D341Med (cell line): ENCODE results near the gene UHRF1.
"Not testable (repeated sequence)": the region's sequence is repeated elsewhere in the genome, so short reads cannot be mapped to it uniquely, and the experiment has no call there.

ENCODE experiments used
- DNase-seq: peaks from one replicate; pipeline ENCODE4 v3.0.0; 2012; ENCODE audit warnings: low spot score

UHRF1 gene

DNA sequence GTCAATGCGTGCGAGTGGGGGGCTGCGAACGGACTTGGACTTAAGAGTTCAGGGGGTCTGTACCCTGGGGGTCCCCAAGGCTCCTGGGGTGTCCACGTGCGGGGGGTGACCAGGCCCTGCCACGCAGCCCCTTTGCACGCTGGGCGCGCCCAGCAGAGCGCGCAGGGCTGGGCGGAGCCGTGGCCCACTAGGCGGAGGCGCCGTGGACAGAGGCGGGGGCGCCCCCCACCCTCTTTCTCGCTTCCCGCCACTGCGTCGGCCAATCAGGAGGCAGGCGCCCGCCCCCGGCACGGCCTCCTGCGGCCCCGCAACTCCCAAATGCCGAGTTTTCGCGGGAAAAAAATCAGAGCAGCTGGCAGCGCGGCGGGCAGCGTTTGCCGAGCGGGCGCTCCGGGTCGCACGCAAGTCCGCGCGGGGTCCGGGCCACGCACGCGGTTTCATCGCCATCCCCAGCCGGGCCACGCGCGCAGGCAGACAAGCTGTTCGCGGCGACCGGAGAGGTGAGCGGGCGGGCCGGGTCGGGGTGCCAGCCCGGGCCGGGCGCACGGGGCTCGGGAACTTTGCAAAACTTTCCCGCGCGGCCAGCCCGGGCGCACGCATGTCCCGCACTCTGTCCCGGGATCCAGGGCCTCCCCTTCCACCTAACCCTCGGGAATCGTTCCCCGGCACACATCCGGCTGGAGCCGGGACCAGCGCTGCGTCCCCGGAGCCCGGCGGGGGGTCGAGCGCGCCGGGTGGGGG lies at the start of gene UHRF1:
Gene UHRF1 (plus strand): TSS at position 346 of the 741 bp plus-strand sequence. CDS start 1,385 bp downstream, outside the sequence.
- DNase-seq: peak; percentile 92

DNA sequence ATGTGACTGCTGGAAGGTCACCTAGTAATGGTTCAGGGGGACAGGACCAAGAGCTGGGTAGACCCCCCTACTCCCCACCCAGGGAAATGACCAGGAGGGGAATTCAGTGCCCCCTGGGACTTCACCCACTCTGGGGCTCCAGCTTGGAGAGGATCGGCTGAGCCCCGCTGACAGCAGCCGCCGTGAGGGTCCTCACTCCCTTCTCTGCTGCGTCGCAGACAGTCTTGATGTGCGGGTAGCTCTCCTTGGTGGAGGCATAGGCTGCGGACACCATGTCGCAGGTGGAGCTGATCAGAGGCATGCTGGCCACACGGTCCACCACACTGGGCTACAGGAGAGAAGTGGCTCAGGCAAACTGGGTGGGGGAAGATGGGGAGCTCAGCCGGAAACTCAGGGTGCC lies 49.6 kb upstream of the UHRF1 start:
- no peak for DNase-seq

DNA sequence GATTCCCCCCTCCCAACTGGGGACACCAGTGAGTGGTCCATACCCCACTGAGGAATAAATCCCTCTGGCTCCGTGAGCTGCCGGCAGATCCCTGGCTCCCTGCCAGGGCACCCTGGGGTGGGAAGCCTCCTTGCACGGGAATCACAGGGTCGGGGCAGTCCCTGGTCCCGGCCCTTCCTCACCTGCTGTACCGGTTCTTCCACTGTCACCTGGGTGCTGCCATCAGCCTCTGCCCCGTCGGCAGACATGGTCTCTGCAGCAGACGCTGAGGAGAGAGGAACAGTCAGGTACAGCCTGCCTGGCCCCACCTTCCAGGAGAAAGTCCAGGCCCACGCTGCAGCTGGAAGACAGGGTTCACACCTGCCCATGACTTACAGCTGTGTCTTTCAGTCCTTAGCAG lies 48.2 kb upstream of the UHRF1 start:
- peak; percentile 54 for DNase-seq

DNA sequence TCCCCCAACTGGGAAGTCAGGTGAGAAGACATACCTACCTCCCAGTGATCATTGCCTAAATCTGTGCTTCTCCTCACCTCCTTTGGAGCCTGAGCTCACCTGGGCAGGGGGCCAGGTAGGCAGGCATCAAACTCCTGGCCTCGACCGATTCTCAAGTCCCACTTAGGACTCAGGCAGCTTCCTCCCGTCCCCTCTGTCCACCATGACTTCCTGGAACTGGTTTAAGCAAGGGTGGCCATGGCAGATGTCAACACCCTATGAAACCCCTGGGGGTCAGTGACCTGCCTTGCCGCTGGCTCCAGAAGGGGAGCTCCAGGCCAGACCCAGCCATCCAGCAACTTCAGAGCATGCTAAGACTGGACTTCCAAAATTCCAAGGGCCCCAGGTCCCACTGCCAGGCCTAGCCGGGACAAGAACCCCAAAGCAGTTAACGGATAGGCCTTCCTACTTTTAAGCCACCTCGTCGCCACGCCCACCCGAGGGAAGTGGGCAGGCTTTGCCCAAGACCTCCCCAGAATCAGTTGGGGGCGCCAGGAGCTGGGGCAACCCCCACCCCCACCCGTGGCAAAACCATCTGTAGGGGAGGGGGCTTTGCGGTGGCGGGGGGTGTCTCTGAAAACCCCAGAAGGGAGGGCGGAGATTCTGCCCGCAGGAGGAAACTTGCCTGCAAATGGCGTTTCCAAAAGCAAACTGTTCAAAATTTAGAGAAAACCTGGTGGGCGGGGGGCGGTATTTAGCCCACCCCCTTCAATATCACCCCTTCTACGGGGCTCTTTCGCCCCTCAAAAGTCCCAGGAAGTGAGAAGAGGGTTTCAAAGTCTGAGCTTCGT lies 42.5 kb upstream of the UHRF1 start:
- peak; percentile 47 for DNase-seq

DNA sequence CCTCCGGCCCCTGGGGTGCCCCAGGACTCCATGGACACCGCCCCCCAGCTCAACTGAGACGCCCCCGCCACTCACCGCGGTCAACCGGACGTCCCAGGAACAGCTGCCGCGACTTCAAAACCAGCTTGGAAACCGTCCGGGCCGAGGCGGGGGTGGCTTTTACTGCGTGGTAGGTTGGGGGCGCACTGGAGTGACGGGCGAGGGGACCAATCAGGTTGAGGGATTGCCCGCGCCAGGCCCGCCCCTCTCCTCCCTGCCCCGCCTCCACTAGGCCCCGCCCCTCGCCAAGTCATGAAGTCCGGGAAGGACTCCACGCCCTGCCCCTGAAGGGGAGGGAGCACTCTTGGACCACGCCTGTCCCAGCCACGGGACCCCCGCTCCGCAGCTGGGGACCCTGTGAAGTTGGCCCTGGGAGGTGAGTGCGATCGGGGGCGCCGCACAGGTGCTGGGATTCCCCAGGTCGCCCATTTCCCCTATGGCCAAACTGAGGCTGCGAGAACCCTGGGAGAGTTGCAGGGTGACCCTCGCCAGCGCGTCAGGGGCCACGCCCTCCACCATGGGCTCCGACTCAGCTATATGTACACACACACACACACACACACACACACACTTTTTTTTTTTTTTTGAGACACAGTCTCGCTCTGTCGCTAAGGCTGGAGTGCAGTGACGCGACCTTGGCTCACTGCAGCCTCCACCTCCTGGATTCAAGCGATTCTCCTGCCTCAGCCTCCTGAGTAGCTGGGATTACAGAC lies 41.6 kb upstream of the UHRF1 start, which contains the start of gene PLIN3:
Gene PLIN3 (minus strand): TSS at position 134 of the 752 bp plus-strand sequence. CDS start 6,273 bp downstream, outside the sequence.
- DNase-seq: peak; percentile 100

DNA sequence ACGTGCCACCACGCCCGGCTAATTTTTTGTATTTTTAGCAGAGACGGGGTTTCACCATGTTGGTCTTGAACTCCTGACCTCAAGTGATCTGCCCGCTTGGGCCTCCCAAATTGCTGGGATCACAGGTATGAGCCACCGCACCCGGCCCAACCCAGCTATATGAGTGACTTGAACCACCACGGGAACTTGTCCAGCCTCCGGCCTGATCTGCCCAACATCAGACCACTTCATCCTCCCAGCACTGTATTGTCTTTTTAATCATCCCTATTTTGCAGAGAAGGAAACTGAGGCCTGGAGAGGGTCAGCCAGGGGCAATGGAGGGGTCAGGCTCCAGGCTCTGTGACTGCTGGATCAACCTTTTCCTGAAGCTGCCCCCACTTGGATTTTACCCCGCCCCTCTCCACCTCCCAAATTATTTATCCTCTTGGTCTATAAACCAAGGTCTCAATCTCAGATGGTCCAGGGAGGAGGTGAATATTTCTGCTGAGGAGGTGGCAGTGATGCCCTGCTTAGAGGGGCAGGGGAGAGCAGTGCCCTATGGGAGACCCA lies 40.9 kb upstream of the UHRF1 start:
- no peak for DNase-seq

DNA sequence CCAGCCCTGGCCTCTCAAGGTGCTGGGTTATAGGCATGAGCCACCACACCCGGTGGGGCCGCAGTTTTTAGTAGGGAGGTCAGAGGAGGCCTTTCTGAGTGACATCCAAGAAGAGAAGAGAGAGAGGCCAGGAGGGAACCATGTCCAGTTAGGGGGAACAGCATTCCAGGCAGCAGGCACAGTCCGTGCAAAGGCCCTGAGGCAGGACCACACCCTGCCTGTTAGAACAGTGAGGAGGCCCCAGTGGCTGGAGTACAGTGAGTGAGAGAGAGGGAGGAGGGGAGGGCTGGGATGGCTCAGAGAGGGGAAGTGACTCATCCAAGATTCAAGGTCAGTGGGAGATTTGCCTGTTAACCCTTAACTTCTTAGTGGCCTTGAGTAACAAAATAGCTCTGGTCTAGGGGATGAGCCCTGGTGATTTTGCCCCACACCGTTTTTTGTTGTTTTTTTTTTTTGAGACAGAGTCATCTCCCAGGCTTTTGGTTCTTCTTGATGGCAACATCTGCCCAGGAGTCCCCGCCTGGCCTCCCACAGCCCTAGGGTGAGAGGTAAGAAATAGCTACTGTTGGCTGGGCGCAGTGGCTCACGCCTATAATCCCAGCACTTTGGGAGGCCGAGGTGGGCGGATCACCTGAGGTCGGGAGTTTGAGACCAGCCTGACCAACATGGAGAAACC lies 39.1 kb upstream of the UHRF1 start:
- peak; percentile 9 for DNase-seq

DNA sequence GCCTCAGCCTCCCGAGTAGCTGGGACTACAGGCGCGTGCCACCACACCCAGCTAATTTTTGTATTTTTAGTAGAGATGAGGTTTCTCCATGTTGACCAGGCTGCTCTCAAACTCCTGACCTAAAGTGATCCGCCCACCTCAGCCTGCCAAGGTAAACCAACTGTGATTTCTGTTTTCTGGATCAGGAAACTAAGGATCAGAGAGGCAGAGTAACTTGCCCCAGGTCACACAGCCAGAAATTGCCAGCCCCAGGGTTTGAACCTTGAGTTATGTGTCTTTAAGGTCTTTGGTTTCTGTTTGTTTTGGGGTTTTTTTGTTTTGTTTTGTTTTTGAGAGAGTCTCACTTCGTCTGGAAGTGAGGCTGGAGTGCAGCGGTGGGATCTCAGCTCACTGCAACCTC lies 37.6 kb upstream of the UHRF1 start:
- no peak for DNase-seq

DNA sequence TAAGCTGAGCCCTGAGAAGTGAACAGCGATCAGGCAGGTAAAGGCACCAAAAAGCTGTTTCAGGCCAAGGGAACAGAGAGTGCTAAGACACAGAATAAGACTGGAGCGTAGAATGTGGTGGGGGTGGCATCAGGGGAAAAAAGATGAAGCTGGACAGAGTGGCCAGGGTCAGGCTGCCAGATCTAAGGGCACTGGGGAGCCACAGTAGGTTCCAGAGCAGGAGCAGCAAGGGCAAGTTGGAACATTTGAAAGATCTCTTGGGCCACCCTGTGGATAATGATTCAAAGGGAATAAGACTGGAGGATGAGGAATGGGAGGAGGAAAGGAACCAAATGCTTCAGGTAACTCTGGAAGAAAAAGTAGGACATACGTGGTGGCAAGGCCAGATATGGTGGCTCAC lies 35.4 kb upstream of the UHRF1 start:
- DNase-seq: no peak

DNA sequence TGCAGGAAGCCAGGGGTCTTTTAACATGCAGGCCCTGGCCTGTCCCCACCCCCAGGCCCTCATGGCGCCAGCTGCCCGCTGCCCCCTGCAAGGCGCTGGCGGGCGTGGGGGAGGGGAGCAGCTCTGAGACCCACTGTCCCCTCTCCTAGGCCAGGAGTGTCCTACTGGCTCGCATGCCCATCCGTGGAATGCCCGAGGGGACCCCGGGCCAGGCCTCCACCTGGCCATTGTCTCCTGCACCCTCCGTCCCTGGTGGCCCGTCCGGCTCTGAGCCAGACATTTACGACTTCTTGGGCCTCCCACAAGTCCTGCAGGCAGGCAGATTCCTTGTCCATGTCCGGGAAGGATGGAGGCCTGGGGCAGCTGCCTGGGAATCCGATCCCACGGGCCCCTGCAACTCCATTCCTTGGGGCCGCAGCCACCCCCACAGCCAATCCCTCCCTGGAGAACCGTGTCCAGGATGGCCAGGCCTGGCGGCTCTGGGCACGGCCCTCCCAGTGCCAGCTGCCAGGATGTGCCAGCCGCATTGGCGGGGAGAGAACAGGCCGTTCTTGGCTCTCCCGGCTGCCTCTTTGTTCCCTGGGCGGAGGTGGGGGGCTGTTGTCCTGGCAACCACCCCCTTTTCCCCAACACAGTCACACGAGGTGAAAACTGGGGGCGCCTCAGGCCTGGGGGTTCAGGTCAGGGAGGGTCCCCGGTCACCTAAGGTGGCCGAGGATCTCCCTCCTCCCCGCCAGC lies 31.4 kb upstream of the UHRF1 start:
- DNase-seq: peak; percentile 36

DNA sequence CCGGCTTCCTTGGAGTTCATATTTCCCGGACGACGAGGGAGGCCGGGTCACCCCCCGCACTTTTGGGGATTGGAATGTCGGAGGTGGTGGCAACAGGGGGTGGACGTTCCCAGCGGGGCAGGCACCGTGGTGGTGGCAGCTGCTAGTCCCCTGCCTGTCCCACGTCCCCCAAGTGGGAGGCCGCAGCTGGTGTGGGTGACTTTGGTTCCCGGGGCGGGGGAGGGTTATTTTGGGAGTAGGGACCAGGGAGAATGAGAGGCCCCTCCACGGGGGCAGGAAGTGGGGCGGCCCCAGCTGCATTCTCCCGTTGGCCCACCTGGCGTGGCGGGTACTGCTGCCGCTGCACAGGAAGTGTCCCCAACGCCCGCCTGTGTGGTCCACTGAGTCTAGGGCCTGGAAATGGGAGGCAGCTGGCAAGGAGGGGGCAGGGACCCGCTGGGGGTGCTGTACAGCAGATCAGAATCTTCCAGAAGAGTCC lies 30.8 kb upstream of the UHRF1 start:
- peak; percentile 35 for DNase-seq

DNA sequence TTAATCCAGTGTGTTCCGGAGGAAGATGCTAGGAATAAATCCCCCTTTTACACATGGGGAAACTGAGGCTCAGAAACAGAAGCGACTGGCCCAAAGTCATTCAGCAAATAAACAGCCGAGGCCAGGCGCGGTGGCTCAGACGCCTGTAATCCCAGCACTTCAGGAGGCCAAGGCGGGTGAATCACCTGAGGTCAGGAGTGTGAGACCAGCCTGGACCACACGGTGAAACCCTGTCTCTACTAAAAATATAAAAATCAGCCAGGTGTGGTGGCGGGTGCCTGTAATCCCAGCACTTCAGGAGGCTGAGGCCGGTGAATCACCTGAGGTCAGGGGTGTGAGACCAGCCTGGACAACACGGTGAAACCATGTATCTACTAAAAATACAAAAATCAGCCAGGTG lies 30.3 kb upstream of the UHRF1 start:
- no peak for DNase-seq

DNA sequence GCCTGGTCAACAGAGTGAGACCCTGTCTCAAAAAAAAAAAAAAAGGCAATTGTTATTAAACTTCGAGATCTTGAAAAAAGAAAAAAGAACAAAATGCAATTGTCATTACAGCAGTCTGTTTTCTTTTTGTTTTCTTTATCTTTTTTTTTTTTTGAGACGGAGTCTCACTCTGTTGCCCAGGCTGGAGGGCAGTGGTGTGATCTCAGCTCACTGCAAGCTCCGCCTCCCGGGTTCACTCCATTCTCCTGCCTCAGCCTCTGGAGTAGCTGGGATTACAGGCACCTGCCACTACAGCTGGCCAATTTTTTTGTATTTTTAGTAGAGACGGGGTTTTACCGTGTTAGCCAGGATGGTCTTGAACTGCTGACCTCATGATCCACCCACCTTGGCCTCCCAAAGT lies 26.4 kb upstream of the UHRF1 start:
- DNase-seq: not testable (repeated sequence)

DNA sequence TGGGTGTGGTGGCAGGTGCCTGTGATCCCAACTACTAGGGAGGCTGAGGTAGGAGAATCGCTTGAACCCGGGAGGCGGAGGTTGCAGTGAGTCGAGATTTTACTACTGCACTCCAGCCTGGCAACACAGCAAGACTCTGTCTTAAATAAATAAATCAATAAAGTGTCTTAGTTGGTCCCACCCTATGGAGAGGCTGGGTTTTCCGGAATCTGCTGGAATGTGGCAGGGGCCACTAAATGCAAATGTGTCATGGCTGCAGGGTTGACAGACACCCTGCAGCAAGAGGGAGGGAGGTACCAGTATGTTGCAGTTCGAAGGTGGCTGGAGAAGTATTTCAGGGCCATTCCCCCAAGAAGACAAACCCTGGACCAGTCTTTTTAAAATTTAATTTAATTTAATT lies 24.3 kb upstream of the UHRF1 start:
- not testable (repeated sequence) for DNase-seq

DNA sequence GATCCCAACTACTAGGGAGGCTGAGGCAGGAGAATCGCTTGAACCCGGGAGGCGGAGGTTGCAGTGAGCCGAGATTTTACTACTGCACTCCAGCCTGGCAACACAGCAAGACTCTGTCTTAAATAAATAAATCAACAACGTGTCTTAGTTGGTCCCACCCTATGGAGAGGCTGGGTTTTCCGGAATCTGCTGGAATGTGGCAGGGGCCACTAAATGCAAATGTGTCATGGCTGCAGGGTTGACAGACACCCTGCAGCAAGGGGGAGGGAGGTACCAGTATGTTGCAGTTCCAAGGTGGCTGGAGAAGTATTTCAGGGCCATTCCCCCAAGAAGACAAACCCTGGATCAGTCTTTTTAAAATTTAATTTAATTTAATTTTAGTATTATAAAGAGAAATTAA lies 21.5 kb upstream of the UHRF1 start:
- DNase-seq: not testable (repeated sequence)

DNA sequence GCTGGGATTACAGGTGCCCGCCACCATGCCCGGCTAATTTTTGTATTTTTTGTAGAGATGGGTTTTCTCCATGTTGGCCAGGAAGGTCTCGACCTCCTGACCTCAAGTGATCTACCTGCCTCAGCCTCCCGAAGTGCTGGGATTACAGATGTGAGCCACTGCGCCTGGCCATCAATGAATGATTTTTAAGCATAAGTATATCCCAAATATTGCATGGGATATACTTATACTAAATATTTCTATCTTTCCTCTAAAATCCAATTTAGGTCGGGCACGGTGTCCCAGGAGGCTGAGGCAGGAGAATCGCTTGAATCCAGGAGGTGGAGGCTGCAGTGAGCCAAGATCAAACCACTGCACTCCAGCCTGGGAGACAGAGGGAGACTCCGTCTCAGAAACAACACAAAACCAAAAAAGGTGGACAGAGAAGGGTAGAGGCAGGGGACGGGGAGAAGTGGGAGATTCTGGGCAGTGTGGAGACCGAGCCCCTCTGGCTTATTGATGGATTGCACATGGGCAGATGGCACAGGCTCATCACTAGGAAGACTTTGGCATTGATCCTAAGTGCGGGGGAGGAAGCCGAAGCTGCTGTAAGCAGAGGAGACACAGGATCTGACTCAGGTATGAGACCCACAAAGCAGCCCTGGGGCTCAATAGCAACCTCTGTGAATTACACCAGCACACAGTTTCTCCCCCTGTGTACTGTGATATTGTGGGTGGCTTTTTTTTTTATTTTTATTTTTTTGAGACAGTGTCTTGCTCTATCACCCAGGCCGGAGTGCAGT lies 20.1 kb upstream of the UHRF1 start:
- DNase-seq: peak; percentile 77

DNA sequence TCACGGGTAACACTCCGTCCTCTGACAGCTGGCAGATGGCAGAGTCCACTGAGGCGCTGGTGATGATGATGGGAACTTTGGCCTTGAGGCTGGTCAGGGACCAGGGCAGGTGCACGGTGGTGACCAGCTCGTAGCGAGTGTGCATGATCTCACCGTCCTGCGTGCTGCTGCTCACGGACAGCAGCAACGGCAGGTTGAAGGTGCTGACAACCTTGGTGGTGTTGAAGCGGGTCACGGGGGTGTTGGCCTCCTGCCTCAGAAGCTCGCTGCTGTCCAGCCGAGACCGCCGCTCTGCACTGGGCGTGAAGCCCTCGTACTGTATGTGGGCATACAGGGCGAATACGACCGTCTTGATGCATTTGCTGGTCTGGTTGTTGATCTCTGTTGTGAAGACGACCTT lies 18.2 kb upstream of the UHRF1 start:
- no peak for DNase-seq

DNA sequence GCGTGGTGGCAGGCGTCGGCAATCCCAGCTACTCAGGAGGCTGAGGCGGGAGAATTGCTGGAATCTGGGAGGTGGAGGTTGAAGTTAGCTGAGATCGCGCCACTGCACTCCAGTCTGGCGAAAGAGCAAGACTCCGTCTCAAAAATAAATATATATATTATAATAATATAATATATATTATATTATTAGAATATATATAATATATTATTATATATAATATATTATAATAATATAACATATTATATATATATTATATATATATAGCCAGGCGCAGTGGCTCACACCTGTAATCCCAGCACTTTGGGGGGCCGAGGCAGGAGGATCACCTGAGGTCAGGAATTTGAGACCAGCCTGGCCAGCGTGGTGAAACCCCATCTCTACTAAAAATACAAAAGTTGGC lies 16.3 kb upstream of the UHRF1 start:
- not testable (repeated sequence) for DNase-seq

DNA sequence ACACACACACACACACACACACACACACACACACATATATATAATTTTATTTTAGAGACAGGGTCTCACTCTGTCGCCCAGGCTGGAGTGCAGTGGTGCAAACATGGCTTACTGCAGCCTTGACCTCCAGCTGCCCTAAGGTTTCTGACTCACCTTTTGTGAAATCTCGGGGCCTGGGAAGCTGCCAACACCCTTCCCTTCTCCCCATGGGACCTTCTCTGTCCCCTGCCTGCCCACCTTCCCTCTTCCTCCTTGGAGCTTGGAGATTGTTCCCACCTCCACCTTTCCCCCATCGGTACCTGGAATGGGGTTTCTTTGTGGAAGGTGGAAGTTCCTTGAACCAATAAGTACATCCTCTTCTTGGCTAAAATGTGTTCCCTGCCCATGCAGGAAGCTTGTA lies 12.9 kb upstream of the UHRF1 start:
- no peak for DNase-seq

DNA sequence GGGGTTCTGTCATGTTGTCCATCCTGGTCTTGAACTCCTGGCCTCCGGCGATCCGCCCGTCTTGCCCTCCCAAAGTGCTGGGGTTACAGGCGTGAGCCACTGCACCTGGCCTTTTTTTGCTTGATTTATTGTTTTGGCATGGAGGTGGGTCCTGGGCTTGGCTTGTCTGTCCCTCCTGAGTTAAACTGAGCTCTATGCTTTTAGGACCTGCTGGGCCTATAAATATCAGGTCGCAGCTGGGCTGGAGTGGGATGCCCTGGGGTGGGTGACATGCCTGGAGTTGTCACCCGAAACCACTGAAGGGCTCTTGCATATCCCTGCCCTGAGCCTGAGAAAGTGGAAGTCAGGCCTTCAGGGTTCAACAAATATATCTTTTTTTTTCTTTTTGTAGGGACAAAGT lies 12.2 kb upstream of the UHRF1 start:
- no peak for DNase-seq
